Natural killer cell (primary cell): Measurements from ENCODE around the gene GNAT3. TPM values are rescaled to one million over a fixed set of nuclear protein-coding genes. Genes with fewer than 3 reads are reported as not detected.

Source experiments
- ATAC-seq, 3 donors: fragments of 150-1000 bp in 2 of 3; fragments of 200-7000 bp in 1 of 3; cut with Tn5 transposase; 1 replicate in 1 of 3; 2 replicates in 2 of 3; pipeline ENCODE4 v1.10.0; 2021; ENCODE audit warnings: mild to moderate bottlenecking in 2 of 3, moderate library complexity in 2 of 3
- DNase-seq, 2 donors: peaks; one replicate each; pipeline versions ENCODE4 v3.0.0 to v3.0.0-alpha.2; 2013 to 2021; ENCODE audit warnings: mixed read lengths in 1 of 2
- H3K27ac ChIP-seq: one replicate; pipeline ENCODE4 v1.5.1; 2013; ENCODE audit warnings: mild to moderate bottlenecking, low read length
- H3K27me3 ChIP-seq: one replicate; pipeline ENCODE4 v1.6.1; 2013; ENCODE audit warnings: low read length; ENCODE audit not compliant: control insufficient read depth, insufficient read depth
- H3K36me3 ChIP-seq: one replicate; pipeline ENCODE4 v1.6.1; 2013; ENCODE audit warnings: low read length; ENCODE audit not compliant: control insufficient read depth, insufficient read depth
- H3K4me1 ChIP-seq: one replicate; pipeline ENCODE4 v1.6.1; 2013; ENCODE audit warnings: low read length; ENCODE audit not compliant: control insufficient read depth, insufficient read depth
- H3K4me3 ChIP-seq: one replicate; pipeline ENCODE4 v1.5.1; 2013; ENCODE audit warnings: low read length
- H3K9me3 ChIP-seq: one replicate; pipeline ENCODE4 v1.6.1; 2013; ENCODE audit warnings: low read length; ENCODE audit not compliant: control insufficient read depth, insufficient read depth
- H3K27ac Mint-ChIP-seq, 2 donors: one replicate each; pipeline ENCODE4 v1.8.0; 2022; ENCODE audit warnings: mild to moderate bottlenecking in 2 of 2, mixed read lengths in 2 of 2, moderate library complexity in 1 of 2
- H3K27me3 Mint-ChIP-seq, 2 donors: one replicate each; pipeline ENCODE4 v1.8.0; 2022; ENCODE audit warnings: low read depth in 2 of 2, mixed read lengths in 2 of 2
- H3K36me3 Mint-ChIP-seq: one replicate; pipeline ENCODE4 v1.8.0; 2022; ENCODE audit warnings: mixed read lengths
- H3K4me1 Mint-ChIP-seq, 2 donors: one replicate each; pipeline ENCODE4 v1.8.0; 2022; ENCODE audit warnings: mixed read lengths in 2 of 2
- H3K4me3 Mint-ChIP-seq: one replicate; pipeline ENCODE4 v1.8.0; 2022; ENCODE audit warnings: mild to moderate bottlenecking, moderate library complexity, mixed read lengths
- H3K9me3 Mint-ChIP-seq, 2 donors: one replicate each; pipeline ENCODE4 v1.8.0; 2022; ENCODE audit warnings: mixed read lengths in 2 of 2
- WGBS: methylation state at CpG from one replicate; pipeline ENCODE4 v1.1.7; 2013; ENCODE audit warnings: missing lambda C conversion rate; ENCODE audit not compliant: insufficient coverage; 5-methylcytosine and 5-hydroxymethylcytosine counted together
- intact Hi-C: fragments of 100-400 bp; cut with micrococcal nuclease; formaldehyde crosslinking; loops from one replicate; pipeline ENCODE4 v1.14.2; 2022
- total RNA-seq, 4 donors: library from RNA; stranded (reverse); fragments of 120-200 nt in 1 of 4; gene quantifications; one replicate each; pipeline versions ENCODE4 v1.2.3 to v1.2.4, GENCODE V29; 2013 to 2022
- TF ChIP-seq, protein P1 (sequence below): fragments of 200-600 bp; IDR thresholded peaks from one replicate; pipeline ENCODE4 v1.8.0; 2022; ENCODE audit warnings: antibody characterized with exemption

The GNAT3 gene
- total RNA-seq, 3 donors from 2014 or later (not counting 1 experiment from before 2014, with no cell fraction given), result not detected

DNA sequence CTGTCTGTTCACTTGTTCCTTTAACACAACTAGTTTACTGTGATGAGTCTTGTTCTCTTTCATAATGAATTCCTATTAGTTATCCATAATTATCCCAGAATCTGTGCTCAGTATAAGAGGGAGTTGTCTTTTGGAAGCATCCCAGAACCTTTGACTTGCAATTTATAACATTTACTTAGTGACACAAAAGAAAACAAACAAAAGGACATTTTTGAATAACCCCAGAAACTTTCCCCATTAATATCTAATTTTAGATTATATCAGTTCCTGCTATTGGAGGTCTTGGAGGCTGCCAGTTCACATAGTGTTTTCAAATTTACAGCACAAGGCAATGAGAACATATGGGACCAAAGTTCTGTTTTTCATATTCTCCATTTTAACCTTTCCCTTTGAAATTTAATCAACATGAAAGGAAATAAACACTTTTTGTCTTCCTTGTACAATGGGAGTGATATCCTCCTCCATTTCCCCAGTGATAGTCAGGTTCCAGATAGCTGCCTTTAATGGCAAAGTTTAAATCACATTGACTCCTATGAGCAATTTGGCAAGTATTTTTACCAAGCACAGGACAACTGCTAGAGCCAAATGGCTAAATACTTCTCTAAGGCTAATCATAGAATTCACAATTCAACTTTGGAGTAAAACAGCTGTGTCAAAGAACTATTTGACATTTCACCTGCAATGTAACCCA, 37.1 kb upstream of the GNAT3 start:
- ATAC-seq (no peak), DNase-seq (no peak)
- no peak overlapping the region for H3K27ac ChIP-seq
- Mint-ChIP-seq H3K27me3 (no peaks in the 10 kb centered on the region), H3K4me1 (no peaks in the 10 kb centered on the region), H3K4me3 (no peak overlapping the region), H3K9me3 (peaks cover 9 to 11% of the 10 kb centered on the region in 2 donors), H3K36me3 (no peaks in the 10 kb centered on the region), H3K27ac (no peak overlapping the region)
- H3K27me3 ChIP-seq, result no peaks in the 10 kb centered on the region
- H3K36me3 ChIP-seq, result no peaks in the 10 kb centered on the region
- TF ChIP-seq, protein P1, sequence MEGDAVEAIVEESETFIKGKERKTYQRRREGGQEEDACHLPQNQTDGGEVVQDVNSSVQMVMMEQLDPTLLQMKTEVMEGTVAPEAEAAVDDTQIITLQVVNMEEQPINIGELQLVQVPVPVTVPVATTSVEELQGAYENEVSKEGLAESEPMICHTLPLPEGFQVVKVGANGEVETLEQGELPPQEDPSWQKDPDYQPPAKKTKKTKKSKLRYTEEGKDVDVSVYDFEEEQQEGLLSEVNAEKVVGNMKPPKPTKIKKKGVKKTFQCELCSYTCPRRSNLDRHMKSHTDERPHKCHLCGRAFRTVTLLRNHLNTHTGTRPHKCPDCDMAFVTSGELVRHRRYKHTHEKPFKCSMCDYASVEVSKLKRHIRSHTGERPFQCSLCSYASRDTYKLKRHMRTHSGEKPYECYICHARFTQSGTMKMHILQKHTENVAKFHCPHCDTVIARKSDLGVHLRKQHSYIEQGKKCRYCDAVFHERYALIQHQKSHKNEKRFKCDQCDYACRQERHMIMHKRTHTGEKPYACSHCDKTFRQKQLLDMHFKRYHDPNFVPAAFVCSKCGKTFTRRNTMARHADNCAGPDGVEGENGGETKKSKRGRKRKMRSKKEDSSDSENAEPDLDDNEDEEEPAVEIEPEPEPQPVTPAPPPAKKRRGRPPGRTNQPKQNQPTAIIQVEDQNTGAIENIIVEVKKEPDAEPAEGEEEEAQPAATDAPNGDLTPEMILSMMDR, result no peak
- no peak overlapping the region for H3K4me3 ChIP-seq
- intact Hi-C loops, result loop anchor here (1.0 kb wide), 1 partner anchor 20 kb away; no protein-coding TSS in a partner anchor
- H3K9me3 ChIP-seq, result peaks cover 5% of the 10 kb centered on the region
- H3K4me1 ChIP-seq, result no peaks in the 10 kb centered on the region

DNA sequence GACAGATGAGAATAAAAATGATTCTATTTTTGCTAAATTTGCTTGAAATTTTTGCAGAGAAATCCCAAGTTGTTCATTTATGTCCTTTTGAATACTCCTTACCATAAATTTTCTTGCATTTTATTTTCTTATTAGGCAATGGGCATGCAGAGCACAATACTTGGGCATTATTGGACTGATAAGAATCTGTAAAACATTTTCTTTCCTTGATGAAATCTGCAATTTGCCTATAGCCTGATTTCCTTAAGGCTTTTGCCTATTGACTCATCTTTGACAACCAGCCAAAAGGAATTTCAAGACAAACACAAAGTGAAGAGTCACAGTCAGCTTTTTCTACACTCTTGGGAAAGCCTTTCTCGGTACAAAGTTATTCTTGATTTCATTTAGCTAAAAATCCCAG, 30.5 kb upstream of the GNAT3 start:
- H3K27me3 Mint-ChIP-seq, result no peaks in the 10 kb centered on the region
- no peaks in the 10 kb centered on the region for H3K4me1 Mint-ChIP-seq
- intact Hi-C loops, result no loop called here
- DNase-seq (no peak), ATAC-seq (no peak)
- no CpG with 5 or more reads among the region's 1 CpG for WGBS
- H3K27ac ChIP-seq, result no peak overlapping the region
- no peak overlapping the region for H3K27ac Mint-ChIP-seq
- TF ChIP-seq, protein P1, result no peak
- no peak overlapping the region for H3K4me3 Mint-ChIP-seq
- no peaks in the 10 kb centered on the region for H3K36me3 ChIP-seq
- H3K4me1 ChIP-seq, result no peaks in the 10 kb centered on the region
- H3K9me3 ChIP-seq, result peaks cover 5% of the 10 kb centered on the region
- no peak overlapping the region for H3K4me3 ChIP-seq
- H3K27me3 ChIP-seq, result no peaks in the 10 kb centered on the region
- no peaks in the 10 kb centered on the region for H3K36me3 Mint-ChIP-seq
- H3K9me3 Mint-ChIP-seq, result peaks cover 7% of the 10 kb centered on the region in 2 donors

DNA sequence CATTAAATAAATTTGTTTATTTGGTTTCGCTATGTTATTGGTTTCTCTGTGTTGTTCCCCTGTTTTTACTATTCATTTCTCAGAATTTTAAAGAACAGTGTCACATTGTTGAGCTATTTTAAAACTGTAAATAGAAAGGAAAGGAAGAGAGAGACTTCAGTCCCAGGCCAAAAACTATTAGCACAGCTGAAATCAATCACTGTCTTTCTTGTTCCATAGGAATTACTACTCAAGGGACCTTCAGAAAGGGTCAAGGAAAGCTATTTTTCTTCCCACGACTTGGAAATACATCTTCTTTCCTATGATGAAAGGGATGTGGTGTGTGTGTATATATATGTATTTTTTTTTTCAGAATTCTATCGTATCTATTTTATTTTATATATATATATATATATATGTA, 29.0 kb upstream of the GNAT3 start:
- ATAC-seq (no peak), DNase-seq (no peak)
- no peak overlapping the region for H3K4me3 Mint-ChIP-seq
- WGBS, result no CpG with 5 or more reads among the region's 3 CpGs
- no peaks in the 10 kb centered on the region for H3K27me3 ChIP-seq
- no peak overlapping the region for H3K27ac ChIP-seq
- TF ChIP-seq, protein P1, result no peak
- no peak overlapping the region for H3K4me3 ChIP-seq
- H3K36me3 ChIP-seq, result no peaks in the 10 kb centered on the region
- H3K4me1 Mint-ChIP-seq, result no peaks in the 10 kb centered on the region
- H3K9me3 ChIP-seq, result peaks cover 8% of the 10 kb centered on the region
- no peaks in the 10 kb centered on the region for H3K36me3 Mint-ChIP-seq
- intact Hi-C loops, result no loop called here
- H3K4me1 ChIP-seq, result peaks cover 5% of the 10 kb centered on the region
- H3K27me3 Mint-ChIP-seq, result no peaks in the 10 kb centered on the region
- peaks cover under 1 to 4% of the 10 kb centered on the region in 2 donors for H3K9me3 Mint-ChIP-seq
- no peak overlapping the region for H3K27ac Mint-ChIP-seq

- Mint-ChIP-seq H3K27ac (no peak overlapping the region), H3K4me3 (no peak overlapping the region), H3K36me3 (no peaks in the 10 kb centered on the region), H3K4me1 (no peaks in the 10 kb centered on the region), H3K27me3 (no peaks in the 10 kb centered on the region), H3K9me3 (peaks cover 7 to 8% of the 10 kb centered on the region in 2 donors)
- DNase-seq (no peak), ATAC-seq (no peak)
- TF ChIP-seq, protein P1, result no peak
- Histone ChIP-seq H3K27me3 (no peaks in the 10 kb centered on the region), H3K9me3 (peaks cover 5% of the 10 kb centered on the region), H3K4me3 (no peak overlapping the region), H3K4me1 (peaks cover 5% of the 10 kb centered on the region), H3K27ac (no peak overlapping the region), H3K36me3 (no peaks in the 10 kb centered on the region)
- 58% methylated on average over 2 of the region's 2 CpGs for WGBS
- intact Hi-C loops, result no loop called here
These were observed 25.2 kb upstream of the GNAT3 start for GRCh38 chr7:80537091-80537490.
